Measurements from ENCODE around the gene UBASH3A. TPM values are rescaled to one million over a fixed set of nuclear protein-coding genes. Genes with fewer than 3 reads are reported as not detected.

The UBASH3A gene
- total RNA-seq, 3 donors from 2014 or later (not counting 1 experiment from before 2014, with no cell fraction given) = 0.66 to 5.0 (median 2.0) TPM

DNA sequence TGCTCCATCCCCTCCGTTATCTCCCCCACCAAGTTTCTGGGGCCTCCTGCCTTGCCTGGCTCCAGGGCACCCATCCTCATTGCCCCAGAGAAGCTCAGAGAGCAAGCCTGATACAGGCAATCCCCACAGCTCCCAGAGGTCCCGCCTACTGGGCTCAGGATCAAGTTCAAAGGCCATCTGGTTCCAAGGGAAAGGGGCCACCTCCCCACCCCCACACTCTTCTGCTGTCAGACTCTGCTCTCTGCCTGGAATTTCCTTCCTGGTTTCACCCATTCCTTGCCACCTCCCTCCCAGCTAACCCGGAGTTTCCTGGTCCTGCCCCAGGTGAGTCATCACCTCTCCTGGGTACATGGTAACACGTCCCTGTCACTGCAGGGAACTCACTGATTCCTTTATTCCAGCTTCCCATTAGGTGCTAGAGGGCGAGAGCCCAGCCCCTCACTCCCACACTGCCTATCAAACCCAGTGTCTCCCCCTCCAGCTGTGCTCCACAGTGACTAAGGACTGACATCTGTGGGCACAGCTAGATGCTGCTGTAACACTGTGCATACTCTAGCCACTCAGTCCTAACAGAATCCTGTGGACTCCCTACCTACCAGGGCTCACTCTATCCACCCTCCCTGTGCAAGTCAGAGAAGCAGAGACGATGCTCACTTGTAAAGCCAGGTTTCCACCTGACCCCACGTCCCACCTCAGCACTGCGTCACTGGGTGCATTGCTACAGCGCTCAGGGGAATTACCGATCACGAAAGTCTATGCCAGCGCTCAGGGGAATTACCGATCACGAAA is 70.5 kb downstream of the UBASH3A start:
- Mint-ChIP-seq H3K4me1 (no peaks in the 10 kb centered on the region), H3K9me3 (no peaks in the 10 kb centered on the region), H3K27ac (peak overlapping the region in 1 of 2 donors; percentile 13), H3K36me3 (no peaks in the 10 kb centered on the region), H3K4me3 (no peak overlapping the region), H3K27me3 (ENCODE audit: low read depth in 2 of 2) (peaks cover 9 to 12% of the 10 kb centered on the region in 2 donors)
- TF ChIP-seq, protein P1, sequence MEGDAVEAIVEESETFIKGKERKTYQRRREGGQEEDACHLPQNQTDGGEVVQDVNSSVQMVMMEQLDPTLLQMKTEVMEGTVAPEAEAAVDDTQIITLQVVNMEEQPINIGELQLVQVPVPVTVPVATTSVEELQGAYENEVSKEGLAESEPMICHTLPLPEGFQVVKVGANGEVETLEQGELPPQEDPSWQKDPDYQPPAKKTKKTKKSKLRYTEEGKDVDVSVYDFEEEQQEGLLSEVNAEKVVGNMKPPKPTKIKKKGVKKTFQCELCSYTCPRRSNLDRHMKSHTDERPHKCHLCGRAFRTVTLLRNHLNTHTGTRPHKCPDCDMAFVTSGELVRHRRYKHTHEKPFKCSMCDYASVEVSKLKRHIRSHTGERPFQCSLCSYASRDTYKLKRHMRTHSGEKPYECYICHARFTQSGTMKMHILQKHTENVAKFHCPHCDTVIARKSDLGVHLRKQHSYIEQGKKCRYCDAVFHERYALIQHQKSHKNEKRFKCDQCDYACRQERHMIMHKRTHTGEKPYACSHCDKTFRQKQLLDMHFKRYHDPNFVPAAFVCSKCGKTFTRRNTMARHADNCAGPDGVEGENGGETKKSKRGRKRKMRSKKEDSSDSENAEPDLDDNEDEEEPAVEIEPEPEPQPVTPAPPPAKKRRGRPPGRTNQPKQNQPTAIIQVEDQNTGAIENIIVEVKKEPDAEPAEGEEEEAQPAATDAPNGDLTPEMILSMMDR (IDR thresholded peaks at IDR 0.05) = no peak
- no peaks in the 10 kb centered on the region for H3K9me3 ChIP-seq (ENCODE audit: control insufficient read depth, insufficient read depth, low read length)
- no peak overlapping the region for H3K27ac ChIP-seq (ENCODE audit: low read length)
- DNase-seq (peak in 1 of 2 donors; percentile 52), ATAC-seq (peak in 1 of 3 donors; percentile 58)
- H3K4me1 ChIP-seq (ENCODE audit: control insufficient read depth, insufficient read depth, low read length) = no peaks in the 10 kb centered on the region
- intact Hi-C loops (cut with micrococcal nuclease) = no loop called here
- H3K36me3 ChIP-seq (ENCODE audit: control insufficient read depth, insufficient read depth, low read length) = no peaks in the 10 kb centered on the region
- no peaks in the 10 kb centered on the region for H3K27me3 ChIP-seq (ENCODE audit: control insufficient read depth, insufficient read depth, low read length)
- no peak overlapping the region for H3K4me3 ChIP-seq (ENCODE audit: low read length)
- WGBS (ENCODE audit: insufficient coverage) = 83% methylated on average over 14 of the region's 14 CpGs

DNA sequence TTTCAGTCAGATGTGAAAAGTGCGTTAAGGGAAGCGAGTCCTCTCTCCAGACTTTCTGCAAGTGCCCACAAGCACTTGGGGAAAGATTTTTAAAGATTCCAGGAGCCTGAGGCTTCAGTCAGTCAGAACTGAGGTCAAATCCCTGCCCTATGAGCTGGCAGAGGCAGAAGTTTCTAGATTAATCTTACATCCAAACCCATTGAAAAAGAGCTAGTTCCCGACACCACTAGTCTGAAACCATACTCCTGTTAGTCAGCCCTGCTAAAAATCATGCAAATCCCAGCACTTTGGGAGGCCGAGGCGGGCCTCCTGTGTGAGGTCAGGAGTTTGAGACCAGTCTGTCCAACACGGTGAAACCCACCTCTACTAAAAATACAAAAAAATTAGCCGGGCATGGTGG is 71.3 kb downstream of the UBASH3A start:
- Mint-ChIP-seq H3K4me3 (no peak overlapping the region), H3K36me3 (no peaks in the 10 kb centered on the region), H3K4me1 (no peaks in the 10 kb centered on the region), H3K9me3 (no peaks in the 10 kb centered on the region), H3K27ac (no peak overlapping the region), H3K27me3 (ENCODE audit: low read depth in 2 of 2) (peaks cover 7 to 15% of the 10 kb centered on the region in 2 donors)
- TF ChIP-seq, protein P1 (IDR thresholded peaks at IDR 0.05) = no peak
- no peaks in the 10 kb centered on the region for H3K4me1 ChIP-seq (ENCODE audit: control insufficient read depth, insufficient read depth, low read length)
- intact Hi-C loops (cut with micrococcal nuclease) = no loop called here
- no peak overlapping the region for H3K27ac ChIP-seq (ENCODE audit: low read length)
- no peak for ATAC-seq
- WGBS (ENCODE audit: insufficient coverage) = 87% methylated on average over 6 of the region's 7 CpGs
- H3K9me3 ChIP-seq (ENCODE audit: control insufficient read depth, insufficient read depth, low read length) = no peaks in the 10 kb centered on the region
- H3K36me3 ChIP-seq (ENCODE audit: control insufficient read depth, insufficient read depth, low read length) = no peaks in the 10 kb centered on the region
- no peak overlapping the region for H3K4me3 ChIP-seq (ENCODE audit: low read length)
- H3K27me3 ChIP-seq (ENCODE audit: control insufficient read depth, insufficient read depth, low read length) = no peaks in the 10 kb centered on the region
- no peak for DNase-seq

DNA sequence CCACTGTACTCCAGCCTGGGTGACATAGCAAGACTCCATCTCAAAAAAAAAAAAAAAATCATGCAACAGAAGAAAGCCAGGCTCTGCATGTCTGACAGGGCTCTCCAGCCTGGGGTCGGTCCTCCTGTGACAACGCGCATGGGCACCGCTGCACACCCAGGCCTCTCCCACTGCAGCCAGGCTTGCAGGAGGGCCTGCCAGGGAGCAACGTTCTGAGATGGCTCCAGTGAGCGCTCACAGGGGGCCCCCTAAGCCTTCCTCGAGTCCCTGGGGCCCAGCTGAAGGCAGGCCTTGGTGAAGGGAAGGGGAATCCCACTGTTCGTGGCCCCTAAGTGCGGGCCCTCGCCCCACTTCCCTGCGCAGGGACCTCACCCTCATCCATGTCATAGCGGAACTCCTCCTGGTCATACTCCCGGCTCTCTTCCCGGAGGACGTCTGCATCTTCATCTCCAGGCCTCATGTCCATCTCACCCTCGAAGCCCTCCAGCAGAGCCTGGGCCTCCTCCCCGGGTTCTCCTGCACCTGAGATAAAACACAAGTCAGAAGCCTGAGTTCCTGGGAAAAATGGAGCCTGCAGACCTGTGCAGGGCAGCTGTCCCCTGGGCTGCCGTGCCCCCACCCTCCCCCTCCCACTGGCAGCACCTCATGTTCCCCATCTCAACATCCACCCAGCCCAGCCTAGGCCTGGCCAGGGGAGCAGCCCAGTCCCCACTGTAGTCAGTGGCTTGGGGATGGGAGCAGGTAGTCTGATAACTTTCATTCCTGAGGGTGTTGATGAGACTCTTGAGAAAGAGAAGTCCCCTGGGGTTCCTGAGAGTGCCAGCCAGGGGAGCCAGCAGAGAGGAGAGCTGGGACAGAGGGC is 72.1 kb downstream of the UBASH3A start:
- Mint-ChIP-seq H3K36me3 (no peaks in the 10 kb centered on the region), H3K9me3 (no peaks in the 10 kb centered on the region), H3K4me1 (no peaks in the 10 kb centered on the region), H3K27me3 (ENCODE audit: low read depth in 2 of 2) (peaks cover 7 to 15% of the 10 kb centered on the region in 2 donors), H3K4me3 (no peak overlapping the region), H3K27ac (no peak overlapping the region)
- 90% methylated on average over 18 of the region's 18 CpGs for WGBS (ENCODE audit: insufficient coverage)
- Histone ChIP-seq H3K4me1 (ENCODE audit: control insufficient read depth, insufficient read depth, low read length) (no peaks in the 10 kb centered on the region), H3K4me3 (ENCODE audit: low read length) (no peak overlapping the region), H3K36me3 (ENCODE audit: control insufficient read depth, insufficient read depth, low read length) (no peaks in the 10 kb centered on the region), H3K27ac (ENCODE audit: low read length) (no peak overlapping the region), H3K27me3 (ENCODE audit: control insufficient read depth, insufficient read depth, low read length) (no peaks in the 10 kb centered on the region), H3K9me3 (ENCODE audit: control insufficient read depth, insufficient read depth, low read length) (no peaks in the 10 kb centered on the region)
- TF ChIP-seq, protein P1 (IDR thresholded peaks at IDR 0.05) = no peak
- intact Hi-C loops (cut with micrococcal nuclease) = no loop called here
- ATAC-seq (no peak), DNase-seq (no peak)
